Vagina (tissue), 2 donors: ENCODE data around the gene PSPC1. TPM values are rescaled to one million over a fixed set of nuclear protein-coding genes. Genes with fewer than 3 reads are reported as not detected.

Experiments
- DNase-seq, 2 donors: peaks; one replicate each; pipeline ENCODE4 v3.0.0-alpha.2; 2017; ENCODE audit errors: extremely low spot score in 2 of 2
- H3K27ac ChIP-seq: fragments of 200-600 bp; sonication (generic); one replicate; pipeline ENCODE4 v1.5.1; 2019
- H3K27me3 ChIP-seq: fragments of 200-600 bp; sonication (generic); one replicate; pipeline ENCODE4 v1.5.1; 2019
- H3K36me3 ChIP-seq, 2 donors: fragments of 200-600 bp; sonication (generic); one replicate each; pipeline ENCODE4 v1.5.1; 2017 to 2019
- H3K4me1 ChIP-seq: fragments of 200-600 bp; sonication (generic); one replicate; pipeline ENCODE4 v1.5.1; 2019
- H3K4me3 ChIP-seq, 2 donors: fragments of 200-600 bp; sonication (generic); 1 replicate in 1 of 2; 2 replicates in 1 of 2; pipeline ENCODE4 v1.5.1; 2016 to 2019
- H3K9me3 ChIP-seq: fragments of 200-600 bp; sonication (generic); one replicate; pipeline ENCODE4 v1.5.1; 2019
- POLR2A ChIP-seq, 2 donors: fragments of 450-650 bp; IDR thresholded peaks; one replicate each; pipeline ENCODE4 v1.6.1; 2017; ENCODE audit warnings: antibody characterized with exemption in 2 of 2, mild to moderate bottlenecking in 2 of 2, moderate library complexity in 2 of 2
- POLR2AphosphoS5 ChIP-seq, 2 donors: sonication (generic); formaldehyde crosslinking; IDR thresholded peaks; one replicate each; pipeline ENCODE4 v1.9.0; 2017; ENCODE audit warnings: antibody characterized with exemption in 2 of 2, mild to moderate bottlenecking in 2 of 2, low read depth in 1 of 2; ENCODE audit not compliant: insufficient read depth in 1 of 2
- intact Hi-C: fragments of 100-400 bp; cut with DNase I; formaldehyde crosslinking; loops from one replicate; pipeline ENCODE4 v1.15.1; 2023
- small RNA-seq: library from RNA; depleted of rRNA; stranded (forward); fragments of <200 nt; gene quantifications from one replicate; pipeline ENCODE3, GENCODE V24; 2016
- total RNA-seq: library from RNA; depleted of rRNA; stranded (reverse); fragments of >200 nt; gene quantifications from one replicate; pipeline ENCODE4 v1.2.3, GENCODE V29; 2016
- TF ChIP-seq, protein P1 (sequence below), 3 experiments: fragments of 450-650 bp in 2 of 3; fragments of 200-600 bp in 1 of 3; sonication (generic) in 1 of 3; IDR thresholded peaks; one replicate each; pipeline ENCODE4 v1.5.1; 2017 to 2019; ENCODE audit warnings: antibody characterized with exemption in 3 of 3, mild to moderate bottlenecking in 2 of 3, moderate library complexity in 2 of 3

PSPC1 gene
- total RNA-seq, 1 donor from 2014 or later, result 68.0 TPM

DNA sequence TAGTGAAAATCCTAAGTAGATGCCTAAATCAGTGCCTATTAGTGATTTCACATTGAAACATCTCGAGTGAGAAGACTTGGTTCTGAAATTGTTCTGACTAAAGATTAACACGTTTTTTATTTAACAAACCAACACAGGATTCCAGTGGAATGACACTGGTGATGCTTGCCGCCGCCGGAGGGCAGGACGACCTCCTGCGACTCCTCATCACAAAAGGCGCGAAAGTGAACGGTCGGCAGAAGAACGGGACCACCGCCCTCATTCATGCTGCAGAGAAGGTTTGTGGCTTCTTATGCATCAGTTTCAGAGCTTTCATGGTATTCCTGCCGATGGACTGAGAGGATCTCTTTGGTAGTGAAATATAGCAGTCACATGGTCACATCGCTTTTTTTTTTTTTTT, 121.2 kb downstream of the PSPC1 start:
- Histone ChIP-seq H3K36me3 (peaks cover 0 to 63% of the 10 kb centered on the region in 2 donors), H3K4me3 (no peak overlapping the region), H3K9me3 (no peaks in the 10 kb centered on the region), H3K4me1 (no peaks in the 10 kb centered on the region), H3K27ac (no peak overlapping the region), H3K27me3 (no peaks in the 10 kb centered on the region)
- no peak for DNase-seq
- intact Hi-C loops, result no loop called here
- TF ChIP-seq POLR2A (IDR thresholded peaks at IDR 0.05), result no peak
- TF ChIP-seq, protein P1, sequence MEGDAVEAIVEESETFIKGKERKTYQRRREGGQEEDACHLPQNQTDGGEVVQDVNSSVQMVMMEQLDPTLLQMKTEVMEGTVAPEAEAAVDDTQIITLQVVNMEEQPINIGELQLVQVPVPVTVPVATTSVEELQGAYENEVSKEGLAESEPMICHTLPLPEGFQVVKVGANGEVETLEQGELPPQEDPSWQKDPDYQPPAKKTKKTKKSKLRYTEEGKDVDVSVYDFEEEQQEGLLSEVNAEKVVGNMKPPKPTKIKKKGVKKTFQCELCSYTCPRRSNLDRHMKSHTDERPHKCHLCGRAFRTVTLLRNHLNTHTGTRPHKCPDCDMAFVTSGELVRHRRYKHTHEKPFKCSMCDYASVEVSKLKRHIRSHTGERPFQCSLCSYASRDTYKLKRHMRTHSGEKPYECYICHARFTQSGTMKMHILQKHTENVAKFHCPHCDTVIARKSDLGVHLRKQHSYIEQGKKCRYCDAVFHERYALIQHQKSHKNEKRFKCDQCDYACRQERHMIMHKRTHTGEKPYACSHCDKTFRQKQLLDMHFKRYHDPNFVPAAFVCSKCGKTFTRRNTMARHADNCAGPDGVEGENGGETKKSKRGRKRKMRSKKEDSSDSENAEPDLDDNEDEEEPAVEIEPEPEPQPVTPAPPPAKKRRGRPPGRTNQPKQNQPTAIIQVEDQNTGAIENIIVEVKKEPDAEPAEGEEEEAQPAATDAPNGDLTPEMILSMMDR (IDR thresholded peaks at IDR 0.05), result no peak
- TF ChIP-seq POLR2AphosphoS5 (IDR thresholded peaks at IDR 0.05; ENCODE audit: insufficient read depth in 1 of 2, low read depth in 1 of 2), result no peak

DNA sequence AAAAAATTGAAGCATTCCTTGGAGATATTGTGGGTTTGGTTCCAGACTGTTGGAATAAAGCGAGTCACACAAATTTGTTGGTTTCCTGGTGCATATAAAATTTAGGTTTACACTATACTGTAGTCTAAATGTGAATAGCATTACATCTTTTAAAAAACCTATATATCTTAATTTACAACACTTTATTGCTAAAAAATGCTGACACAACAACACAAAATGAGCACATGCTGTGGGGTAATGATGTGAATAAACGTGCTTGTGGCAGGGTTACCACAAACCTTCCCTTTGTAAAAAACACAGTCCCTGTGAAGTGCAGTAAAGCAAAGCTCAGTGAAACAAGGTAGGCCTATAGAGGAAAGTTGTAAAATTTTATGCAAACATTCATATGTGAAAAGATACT, 121.6 kb downstream of the PSPC1 start:
- Histone ChIP-seq H3K4me1 (no peaks in the 10 kb centered on the region), H3K36me3 (peaks cover 0 to 59% of the 10 kb centered on the region in 2 donors)
- intact Hi-C loops, result no loop called here

GRCh38 chr13:19658831-19659230, 123.9 kb downstream of the PSPC1 start:
- Histone ChIP-seq H3K27ac (no peak overlapping the region), H3K4me3 (no peak overlapping the region), H3K36me3 (peaks cover 0 to 40% of the 10 kb centered on the region in 2 donors), H3K27me3 (no peaks in the 10 kb centered on the region), H3K9me3 (no peaks in the 10 kb centered on the region), H3K4me1 (no peaks in the 10 kb centered on the region)
- intact Hi-C loops, result no loop called here
- DNase-seq, result no peak
- no peak for TF ChIP-seq POLR2AphosphoS5 (IDR thresholded peaks at IDR 0.05; ENCODE audit: insufficient read depth in 1 of 2, low read depth in 1 of 2)
- TF ChIP-seq, protein P1 (IDR thresholded peaks at IDR 0.05), result no peak
- TF ChIP-seq POLR2A (IDR thresholded peaks at IDR 0.05), result no peak

More for the DNA sequence above, 121.6 kb downstream of the PSPC1 start:
- H3K4me3 ChIP-seq, result no peak overlapping the region
- no peak overlapping the region for H3K27ac ChIP-seq
- TF ChIP-seq, protein P1 (IDR thresholded peaks at IDR 0.05), result no peak
- TF ChIP-seq POLR2A (IDR thresholded peaks at IDR 0.05), result no peak
- no peak for TF ChIP-seq POLR2AphosphoS5 (IDR thresholded peaks at IDR 0.05; ENCODE audit: insufficient read depth in 1 of 2, low read depth in 1 of 2)
- no peaks in the 10 kb centered on the region for H3K27me3 ChIP-seq
- DNase-seq, result no peak
- no peaks in the 10 kb centered on the region for H3K9me3 ChIP-seq

- no peak for DNase-seq
- H3K4me3 ChIP-seq, result no peak overlapping the region
- H3K4me1 ChIP-seq, result no peaks in the 10 kb centered on the region
- peaks cover 0 to 32% of the 10 kb centered on the region in 2 donors for H3K36me3 ChIP-seq
- no peaks in the 10 kb centered on the region for H3K9me3 ChIP-seq
- TF ChIP-seq POLR2A (IDR thresholded peaks at IDR 0.05) (no peak), POLR2AphosphoS5 (IDR thresholded peaks at IDR 0.05; ENCODE audit: insufficient read depth in 1 of 2, low read depth in 1 of 2) (no peak)
- TF ChIP-seq, protein P1 (IDR thresholded peaks at IDR 0.05), result no peak
- no peak overlapping the region for H3K27ac ChIP-seq
- intact Hi-C loops, result no loop called here
- H3K27me3 ChIP-seq, result no peaks in the 10 kb centered on the region
Measured at GRCh38 chr13:19657872-19658591, 124.7 kb downstream of the PSPC1 start.

Small RNA genes within 50 kb of the gene (small RNA-seq; reads per million reads assigned to genes)
- 0.26 reads per million for gene RN7SL166P

Other genes starting within 250 kb of the PSPC1 start
- gene TPTE2, start 221.4 kb downstream of the PSPC1 start, total RNA-seq, result not detected
- 22.8 TPM for gene MPHOSPH8, start 149.3 kb downstream of the PSPC1 start, total RNA-seq
- gene ZMYM5, start 80.7 kb upstream of the PSPC1 start, total RNA-seq, result 20.9 TPM
- 80.8 TPM for gene ZMYM2, start 175.8 kb upstream of the PSPC1 start, total RNA-seq